ENCODE data around the gene ZNF619. TPM values are rescaled to one million over a fixed set of nuclear protein-coding genes. Genes with fewer than 3 reads are reported as not detected.

ZNF619 gene
- total RNA-seq, 2 experiments from 2014 or later: 10.5 to 10.6 TPM

DNA sequence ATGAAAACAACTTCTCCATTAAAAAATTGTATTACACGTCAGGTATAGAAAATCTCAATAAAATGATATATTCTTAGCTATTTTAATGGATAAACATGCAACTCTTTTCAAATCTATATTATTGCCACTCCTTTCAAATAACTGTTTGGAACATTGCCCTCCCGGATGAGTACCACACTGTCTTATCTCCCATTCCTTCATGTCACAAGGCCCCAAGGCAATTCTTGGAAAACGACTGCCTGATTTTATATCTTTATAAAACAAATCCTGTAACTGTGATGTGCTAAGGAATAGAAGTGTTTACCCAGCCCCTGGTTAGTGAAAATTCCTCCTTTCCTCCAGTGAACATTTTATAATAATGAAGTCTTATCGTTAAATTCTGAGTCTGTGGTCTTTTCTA is 6.2 kb upstream of the ZNF619 start:
- no peak for DNase-seq
- POLR2A ChIA-PET: interaction anchor here (1.1 kb wide), 1 partner anchor 13 kb away, joined by 3 read pairs; the partner anchor contains the start of gene RPL14
- CTCF ChIA-PET: interaction anchor here (1.3 kb wide), 1 partner anchor 11 kb away, joined by 3 read pairs; no protein-coding TSS in a partner anchor
- H3K9me3 Mint-ChIP-seq: no peaks in the 10 kb centered on the region
- H3K27me3 Mint-ChIP-seq: no peaks in the 10 kb centered on the region
- no peak overlapping the region for H3K27ac Mint-ChIP-seq
- H3K36me3 Mint-ChIP-seq (ENCODE audit: low read depth): peaks cover 17% of the 10 kb centered on the region
- H3K4me3 Mint-ChIP-seq: no peak overlapping the region
- H3K4me1 Mint-ChIP-seq: no peaks in the 10 kb centered on the region

DNA sequence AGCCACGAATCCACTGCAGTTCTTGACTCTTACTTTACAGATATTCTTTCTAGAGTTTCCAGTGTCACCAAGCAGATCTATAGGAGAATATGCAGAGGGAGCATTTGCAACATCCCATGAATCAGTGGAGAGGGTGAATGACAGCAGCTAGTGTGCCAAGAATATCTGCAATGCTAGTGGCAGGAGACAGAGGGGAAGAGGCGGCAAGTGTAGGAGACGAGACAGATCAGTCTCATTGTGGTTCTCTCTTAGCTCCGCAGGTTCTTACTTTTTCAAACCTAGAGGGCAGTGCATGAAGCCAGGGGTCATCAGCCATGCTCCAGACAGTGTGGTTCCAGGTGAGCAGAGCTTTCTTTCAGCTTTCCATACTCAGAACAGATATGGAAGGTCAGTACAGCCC is 744 bp downstream of the ZNF619 start:
- ChIA-PET POLR2A (interaction anchor here (0.6 to 3.3 kb wide), 7 partner anchors 14 to 47 kb away, joined by 3 to 24 read pairs (median 12); partner anchors contain the start of genes RPL14, ZNF620 and ZNF621), CTCF (interaction anchor here (0.9 to 1.4 kb wide), 4 partner anchors 13 to 28 kb away, joined by 3 to 4 read pairs (median 4); partner anchors contain the start of gene ZNF620)
- Mint-ChIP-seq H3K27me3 (no peaks in the 10 kb centered on the region), H3K4me3 (peak overlapping the region; percentile 81), H3K9me3 (no peaks in the 10 kb centered on the region), H3K27ac (peak overlapping the region; percentile 63), H3K4me1 (peaks cover 31% of the 10 kb centered on the region), H3K36me3 (ENCODE audit: low read depth) (peaks cover 28% of the 10 kb centered on the region)
- no peak for DNase-seq

DNA sequence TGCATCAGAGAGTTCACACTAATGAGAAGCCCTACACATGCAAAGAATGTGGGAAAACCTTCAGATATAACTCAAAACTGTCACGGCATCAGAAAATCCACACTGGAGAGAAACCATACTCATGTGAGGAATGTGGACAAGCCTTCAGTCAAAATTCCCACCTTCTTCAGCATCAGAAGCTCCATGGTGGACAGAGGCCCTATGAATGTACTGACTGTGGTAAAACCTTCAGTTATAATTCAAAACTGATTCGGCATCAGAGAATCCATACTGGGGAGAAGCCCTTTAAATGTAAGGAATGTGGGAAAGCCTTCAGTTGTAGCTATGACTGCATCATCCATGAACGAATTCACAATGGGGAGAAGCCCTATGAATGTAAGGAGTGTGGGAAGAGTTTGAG is 10.2 kb downstream of the ZNF619 start:
- peaks cover 28% of the 10 kb centered on the region for H3K9me3 Mint-ChIP-seq
- ChIA-PET POLR2A (no interaction called here), CTCF (no interaction called here)
- no peak overlapping the region for H3K27ac Mint-ChIP-seq
- no peak for DNase-seq
- no peak overlapping the region for H3K4me3 Mint-ChIP-seq
- peaks cover 53% of the 10 kb centered on the region for H3K36me3 Mint-ChIP-seq (ENCODE audit: low read depth)
- H3K27me3 Mint-ChIP-seq: no peaks in the 10 kb centered on the region
- H3K4me1 Mint-ChIP-seq: peaks cover 15% of the 10 kb centered on the region

GRCh38 chr3:40490916-40491315 is 14.0 kb downstream of the ZNF619 start:
- Mint-ChIP-seq H3K27me3 (no peaks in the 10 kb centered on the region), H3K4me1 (no peaks in the 10 kb centered on the region), H3K4me3 (no peak overlapping the region), H3K9me3 (peaks cover 24% of the 10 kb centered on the region), H3K36me3 (ENCODE audit: low read depth) (peaks cover 29% of the 10 kb centered on the region), H3K27ac (no peak overlapping the region)
- ChIA-PET POLR2A (no interaction called here), CTCF (no interaction called here)
- no peak for DNase-seq

DNA sequence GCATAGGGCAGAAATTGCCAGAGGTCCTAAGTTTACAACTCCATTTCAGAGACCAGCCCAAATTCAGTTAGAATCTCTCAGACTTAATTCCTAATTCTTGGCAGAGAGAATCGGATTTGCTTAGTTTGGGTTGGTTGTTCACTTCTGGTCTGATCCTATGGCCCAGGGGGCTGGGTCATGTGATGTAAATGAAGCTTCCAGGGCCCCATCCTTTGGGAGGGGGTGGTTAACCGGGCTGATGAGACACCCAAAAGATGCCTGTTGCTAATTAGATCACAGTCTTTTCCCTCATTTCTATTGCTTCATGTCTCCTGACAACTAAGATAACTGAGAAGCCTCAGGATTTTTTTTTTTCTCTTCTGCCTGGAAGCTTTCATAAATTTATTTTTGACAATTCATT is 17.8 kb downstream of the ZNF619 start:
- DNase-seq: no peak
- ChIA-PET POLR2A (no interaction called here), CTCF (interaction anchor here (1.1 kb wide), 1 partner anchor 11 kb away, joined by 3 read pairs; the partner anchor contains the start of gene ZNF620)
- Mint-ChIP-seq H3K4me3 (no peak overlapping the region), H3K36me3 (ENCODE audit: low read depth) (peaks cover 4% of the 10 kb centered on the region), H3K27me3 (peaks cover under 1% of the 10 kb centered on the region), H3K4me1 (no peaks in the 10 kb centered on the region), H3K9me3 (no peaks in the 10 kb centered on the region), H3K27ac (no peak overlapping the region)

- H3K36me3 Mint-ChIP-seq (ENCODE audit: low read depth): no peaks in the 10 kb centered on the region
- POLR2A ChIA-PET: no interaction called here
- no peaks in the 10 kb centered on the region for H3K4me1 Mint-ChIP-seq
- DNase-seq: no peak
- no peak overlapping the region for H3K27ac Mint-ChIP-seq
- peaks cover 2% of the 10 kb centered on the region for H3K27me3 Mint-ChIP-seq
- CTCF ChIA-PET: interaction anchor here (0.9 kb wide), 1 partner anchor 9 kb away, joined by 3 read pairs; the partner anchor contains the start of gene ZNF620
- no peak overlapping the region for H3K4me3 Mint-ChIP-seq
- no peaks in the 10 kb centered on the region for H3K9me3 Mint-ChIP-seq
These were observed 20.4 kb downstream of the ZNF619 start for GRCh38 chr3:40497288-40497687.

GRCh38 chr3:40499952-40500351 is 23.0 kb downstream of the ZNF619 start:
- H3K27ac Mint-ChIP-seq: no peak overlapping the region
- no peak overlapping the region for H3K4me3 Mint-ChIP-seq
- POLR2A ChIA-PET: interaction anchor here (1.1 kb wide), 1 partner anchor 24 kb away, joined by 3 read pairs; no protein-coding TSS in a partner anchor
- H3K4me1 Mint-ChIP-seq: peaks cover 5% of the 10 kb centered on the region
- peaks cover 3% of the 10 kb centered on the region for H3K36me3 Mint-ChIP-seq (ENCODE audit: low read depth)
- H3K27me3 Mint-ChIP-seq: peaks cover 5% of the 10 kb centered on the region
- DNase-seq: no peak
- H3K9me3 Mint-ChIP-seq: no peaks in the 10 kb centered on the region
- CTCF ChIA-PET: interaction anchor here (1.1 kb wide), 1 partner anchor 81 kb away, joined by 3 read pairs; no protein-coding TSS in a partner anchor

- POLR2A ChIA-PET: no interaction called here
- CTCF ChIA-PET: no interaction called here
- Mint-ChIP-seq H3K4me3 (no peak overlapping the region), H3K4me1 (peaks cover 24% of the 10 kb centered on the region), H3K36me3 (ENCODE audit: low read depth) (peaks cover 3% of the 10 kb centered on the region), H3K27ac (no peak overlapping the region), H3K27me3 (peaks cover 5% of the 10 kb centered on the region), H3K9me3 (no peaks in the 10 kb centered on the region)
- DNase-seq: no peak
These were observed 25.1 kb downstream of the ZNF619 start for GRCh38 chr3:40502034-40502433.

- POLR2A ChIA-PET: interaction anchor here (0.7 to 3.6 kb wide), 6 partner anchors 20 to 52 kb away, joined by 3 to 19 read pairs (median 9); partner anchors contain the start of genes RPL14, ZNF619 and ZNF621
- H3K27ac Mint-ChIP-seq: no peak overlapping the region
- CTCF ChIA-PET: interaction anchor here (1.5 to 3.6 kb wide), 3 partner anchors 20 to 28 kb away, joined by 4 to 24 read pairs (median 4); partner anchors contain the start of genes ZNF619 and ZNF621
These were observed 27.9 kb downstream of the ZNF619 start for GRCh38 chr3:40504636-40505430.

DNA sequence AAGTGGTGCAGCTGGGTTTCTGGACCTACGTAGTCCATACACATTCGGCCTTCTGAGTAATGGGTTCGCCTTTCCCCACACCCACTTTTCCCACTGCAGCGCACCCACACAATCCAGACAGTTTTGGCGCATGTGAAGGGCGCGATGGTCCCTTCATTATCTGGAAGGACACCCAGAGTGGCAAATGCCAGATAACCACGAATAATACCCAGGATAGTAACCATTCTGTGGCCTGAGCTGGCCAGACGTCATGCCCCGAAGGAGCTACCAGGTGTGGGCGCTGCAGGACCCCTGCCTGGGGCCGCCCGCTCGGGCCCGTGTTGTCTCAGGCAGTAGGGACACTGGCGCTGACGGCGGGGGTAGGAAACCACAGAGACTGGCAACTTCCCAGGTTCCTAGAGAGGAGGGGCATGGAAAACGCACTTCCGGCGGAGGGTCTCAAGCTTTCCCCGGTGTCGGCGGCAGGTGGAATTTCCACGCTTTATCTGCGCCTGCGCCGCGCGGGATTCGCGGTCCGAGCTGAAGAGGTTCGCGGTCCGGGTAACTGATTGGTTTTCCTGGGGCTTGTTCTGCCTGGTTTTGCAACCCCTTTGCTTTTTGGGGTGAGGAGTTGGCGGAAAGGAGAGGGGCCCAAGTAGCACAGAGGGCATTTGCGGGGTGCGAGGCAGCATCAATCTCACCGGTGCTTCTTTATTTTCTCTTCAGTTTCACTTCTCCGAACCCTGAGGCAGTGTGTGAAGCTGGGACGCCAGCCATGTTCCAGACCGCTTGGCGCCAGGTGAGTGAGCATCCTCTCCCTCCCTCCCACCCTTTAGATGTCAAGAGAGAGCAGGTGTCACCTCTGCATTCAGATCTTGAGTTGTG is 28.9 kb downstream of the ZNF619 start, which contains the start of gene ZNF620:
Gene ZNF620 (plus strand): TSS at position 441 of the 864 bp plus-strand sequence. CDS start 314 bp downstream, at position 755.
- H3K27ac Mint-ChIP-seq: peak within 1 kb of the TSS; percentile 69
- H3K36me3 Mint-ChIP-seq (ENCODE audit: low read depth): peaks cover 24% of the 10 kb centered on the region
- DNase-seq: peak; percentile 48
- ChIA-PET CTCF (interaction anchor here (0.7 to 3.6 kb wide), 7 partner anchors 9 to 75 kb away, joined by 3 to 24 read pairs (median 4); partner anchors contain the start of genes RPL14, ZNF619 and ZNF621), POLR2A (interaction anchor here (0.7 to 3.6 kb wide), 7 partner anchors 19 to 693 kb away, joined by 3 to 19 read pairs (median 5); partner anchors contain the start of genes CTNNB1, RPL14, ZNF619 and ZNF621)
- H3K9me3 Mint-ChIP-seq: no peaks in the 10 kb centered on the region
- H3K4me1 Mint-ChIP-seq: peaks cover 34% of the 10 kb centered on the region
- H3K27me3 Mint-ChIP-seq: peaks cover 3% of the 10 kb centered on the region
- H3K4me3 Mint-ChIP-seq: peak within 1 kb of the TSS; percentile 94

More at GRCh38 chr3:40504636-40505430, 27.9 kb downstream of the ZNF619 start:
- Mint-ChIP-seq H3K4me3 (peak overlapping the region; percentile 94), H3K9me3 (no peaks in the 10 kb centered on the region), H3K4me1 (peaks cover 34% of the 10 kb centered on the region), H3K36me3 (ENCODE audit: low read depth) (peaks cover 17% of the 10 kb centered on the region), H3K27me3 (peaks cover 3% of the 10 kb centered on the region)
- no peak for DNase-seq

GRCh38 chr3:40511031-40511718 is 34.3 kb downstream of the ZNF619 start:
- Mint-ChIP-seq H3K9me3 (no peaks in the 10 kb centered on the region), H3K27ac (no peak overlapping the region), H3K36me3 (ENCODE audit: low read depth) (peaks cover 48% of the 10 kb centered on the region), H3K27me3 (no peaks in the 10 kb centered on the region), H3K4me1 (peaks cover 18% of the 10 kb centered on the region), H3K4me3 (no peak overlapping the region)
- ChIA-PET CTCF (no interaction called here), POLR2A (interaction anchor here (1.4 kb wide), 1 partner anchor 29 kb away, joined by 3 read pairs; no protein-coding TSS in a partner anchor)
- no peak for DNase-seq

GRCh38 chr3:40516201-40516600 is 39.3 kb downstream of the ZNF619 start:
- Mint-ChIP-seq H3K4me1 (no peaks in the 10 kb centered on the region), H3K36me3 (ENCODE audit: low read depth) (peaks cover 42% of the 10 kb centered on the region), H3K4me3 (no peak overlapping the region), H3K9me3 (no peaks in the 10 kb centered on the region), H3K27me3 (no peaks in the 10 kb centered on the region), H3K27ac (no peak overlapping the region)
- ChIA-PET CTCF (no interaction called here), POLR2A (interaction anchor here (1.0 kb wide), 1 partner anchor 8 kb away, joined by 4 read pairs; the partner anchor contains the start of gene ZNF621)
- DNase-seq: no peak

Data from activated CD4-positive, alpha-beta memory T cell treated with anti-CD3 and anti-CD28 coated beads, Interleukin-2, amount 10 ng/mL, durations not matched to agents 7 days and 5 days (primary cell).